ENCODE results near the gene PPP2R3A.

PPP2R3A gene

GRCh38 chr3:135964160-135964955 lies 1.2 kb upstream of the PPP2R3A start:
- no peak overlapping the region for H2BK5ac ChIP-seq (ENCODE audit: low read depth, low read length, poor library complexity, severe bottlenecking)
- no peak overlapping the region for H3K18ac ChIP-seq (ENCODE audit: low read depth in 1 of 2, low read length in 2 of 2)
- H2BK12ac ChIP-seq (ENCODE audit: low read length in 2 of 2): no peak overlapping the region
- H2AK5ac ChIP-seq (ENCODE audit: low read length, severe bottlenecking): no peak overlapping the region
- no peak overlapping the region for H4K91ac ChIP-seq (ENCODE audit: low read length)
- H3K9me3 ChIP-seq (ENCODE audit: control insufficient read depth, low read length): peaks cover 12% of the 10 kb centered on the region
- peaks cover 4% of the 10 kb centered on the region for H3K79me1 ChIP-seq (replicated peaks; ENCODE audit: low read length, poor library complexity, severe bottlenecking)
- no peak overlapping the region for H3K4ac ChIP-seq (ENCODE audit: low read depth in 1 of 2, low read length in 2 of 2)
- DNase-seq: no peak
- no peak overlapping the region for H2BK120ac ChIP-seq (ENCODE audit: low read depth, low read length)
- no peak overlapping the region for H2BK15ac ChIP-seq (ENCODE audit: low read depth, poor library complexity, severe bottlenecking)
- H3K4me3 ChIP-seq (ENCODE audit: insufficient read depth in 1 of 2, low read depth in 1 of 2, low read length in 2 of 2): no peak overlapping the region
- no peak overlapping the region for H3K9ac ChIP-seq (ENCODE audit: low read length)
- no peak overlapping the region for H3K23ac ChIP-seq (ENCODE audit: low read length in 2 of 2)
- WGBS: no CpG with 5 or more reads among the region's 1 CpG
- H4K8ac ChIP-seq (ENCODE audit: low read length): no peak overlapping the region
- no peak overlapping the region for H3K27ac ChIP-seq (ENCODE audit: low read length, poor library complexity, severe bottlenecking)
- no peak overlapping the region for H2AFZ ChIP-seq (ENCODE audit: low read depth, low read length)
- H3K14ac ChIP-seq (ENCODE audit: low read length in 2 of 2): no peak overlapping the region
- peaks cover 3% of the 10 kb centered on the region for H3K4me1 ChIP-seq (ENCODE audit: control insufficient read depth, insufficient read depth, low read depth, low read length)
- H3K4me2 ChIP-seq (ENCODE audit: low read length, poor library complexity, severe bottlenecking): no peak overlapping the region
- H3K36me3 ChIP-seq (ENCODE audit: control insufficient read depth in 1 of 2, insufficient read depth in 2 of 2, low read depth in 1 of 2, low read length in 2 of 2): no peaks in the 10 kb centered on the region
- H3K27me3 ChIP-seq (ENCODE audit: control insufficient read depth in 1 of 2, insufficient read depth in 1 of 2, low read length in 2 of 2): no peaks in the 10 kb centered on the region

- Histone ChIP-seq H4K8ac (ENCODE audit: low read length) (no peak overlapping the region), H3K14ac (ENCODE audit: low read length in 2 of 2) (no peak overlapping the region), H2BK15ac (ENCODE audit: low read depth, poor library complexity, severe bottlenecking) (no peak overlapping the region), H2AK5ac (ENCODE audit: low read length, severe bottlenecking) (no peak overlapping the region), H3K4ac (ENCODE audit: low read depth in 1 of 2, low read length in 2 of 2) (no peak overlapping the region), H4K91ac (ENCODE audit: low read length) (no peak overlapping the region), H3K23ac (ENCODE audit: low read length in 2 of 2) (no peak overlapping the region), H2AFZ (ENCODE audit: low read depth, low read length) (peak overlapping the region; percentile 69), H2BK12ac (ENCODE audit: low read length in 2 of 2) (no peak overlapping the region), H3K79me1 (replicated peaks; ENCODE audit: low read length, poor library complexity, severe bottlenecking) (peaks cover 8% of the 10 kb centered on the region), H2BK120ac (ENCODE audit: low read depth, low read length) (no peak overlapping the region), H3K9me3 (ENCODE audit: control insufficient read depth, low read length) (peaks cover 5% of the 10 kb centered on the region), H3K4me1 (ENCODE audit: control insufficient read depth, insufficient read depth, low read depth, low read length) (peaks cover 3% of the 10 kb centered on the region), H3K4me2 (ENCODE audit: low read length, poor library complexity, severe bottlenecking) (peak overlapping the region; percentile 73), H3K4me3 (ENCODE audit: insufficient read depth in 1 of 2, low read depth in 1 of 2, low read length in 2 of 2) (peak overlapping the region; percentile 49 to 79), H3K18ac (ENCODE audit: low read depth in 1 of 2, low read length in 2 of 2) (peak overlapping the region in 1 of 2 experiments; percentile 52), H3K27ac (ENCODE audit: low read length, poor library complexity, severe bottlenecking) (peak overlapping the region; percentile 37), H2BK5ac (ENCODE audit: low read depth, low read length, poor library complexity, severe bottlenecking) (peak overlapping the region; percentile 54), H3K9ac (ENCODE audit: low read length) (peak overlapping the region; percentile 67), H3K36me3 (ENCODE audit: control insufficient read depth in 1 of 2, insufficient read depth in 2 of 2, low read depth in 1 of 2, low read length in 2 of 2) (no peaks in the 10 kb centered on the region), H3K27me3 (ENCODE audit: control insufficient read depth in 1 of 2, insufficient read depth in 1 of 2, low read length in 2 of 2) (no peaks in the 10 kb centered on the region)
- 6% methylated on average over 16 of the region's 16 CpGs for WGBS
- DNase-seq: no peak
Measured at GRCh38 chr3:135965129-135965505, 411 bp upstream of the PPP2R3A start.

- peak; percentile 59 for DNase-seq
- Histone ChIP-seq H3K27me3 (ENCODE audit: control insufficient read depth in 1 of 2, insufficient read depth in 1 of 2, low read length in 2 of 2) (no peaks in the 10 kb centered on the region), H3K27ac (ENCODE audit: low read length, poor library complexity, severe bottlenecking) (peak overlapping the region; percentile 81), H3K4me3 (ENCODE audit: insufficient read depth in 1 of 2, low read depth in 1 of 2, low read length in 2 of 2) (peak overlapping the region; percentile 86 to 87), H3K18ac (ENCODE audit: low read depth in 1 of 2, low read length in 2 of 2) (peak overlapping the region; percentile 89 to 94), H2BK5ac (ENCODE audit: low read depth, low read length, poor library complexity, severe bottlenecking) (peak overlapping the region; percentile 71), H3K23ac (ENCODE audit: low read length in 2 of 2) (peak overlapping the region in 1 of 2 experiments; percentile 89), H3K9ac (ENCODE audit: low read length) (peak overlapping the region; percentile 92), H2BK15ac (ENCODE audit: low read depth, poor library complexity, severe bottlenecking) (peak overlapping the region; percentile 96), H4K91ac (ENCODE audit: low read length) (no peak overlapping the region), H3K79me1 (replicated peaks; ENCODE audit: low read length, poor library complexity, severe bottlenecking) (peaks cover 11% of the 10 kb centered on the region), H2AFZ (ENCODE audit: low read depth, low read length) (peak overlapping the region; percentile 94), H4K8ac (ENCODE audit: low read length) (peak overlapping the region; percentile 47), H2AK5ac (ENCODE audit: low read length, severe bottlenecking) (no peak overlapping the region), H3K4ac (ENCODE audit: low read depth in 1 of 2, low read length in 2 of 2) (peak overlapping the region in 1 of 2 experiments; percentile 47), H2BK120ac (ENCODE audit: low read depth, low read length) (no peak overlapping the region), H2BK12ac (ENCODE audit: low read length in 2 of 2) (no peak overlapping the region), H3K4me2 (ENCODE audit: low read length, poor library complexity, severe bottlenecking) (peak overlapping the region; percentile 84), H3K36me3 (ENCODE audit: control insufficient read depth in 1 of 2, insufficient read depth in 2 of 2, low read depth in 1 of 2, low read length in 2 of 2) (no peaks in the 10 kb centered on the region), H3K4me1 (ENCODE audit: control insufficient read depth, insufficient read depth, low read depth, low read length) (peaks cover 3% of the 10 kb centered on the region), H3K9me3 (ENCODE audit: control insufficient read depth, low read length) (no peaks in the 10 kb centered on the region), H3K14ac (ENCODE audit: low read length in 2 of 2) (peak overlapping the region; percentile 4 to 91)
- under 1% methylated on average over 32 of the region's 38 CpGs for WGBS
Measured at GRCh38 chr3:135966271-135966961, 888 bp downstream of the PPP2R3A start.

GRCh38 chr3:135966962-135967274 lies 1.4 kb downstream of the PPP2R3A start:
- no peak overlapping the region for H3K18ac ChIP-seq (ENCODE audit: low read depth in 1 of 2, low read length in 2 of 2)
- H2BK12ac ChIP-seq (ENCODE audit: low read length in 2 of 2): no peak overlapping the region
- no peak overlapping the region for H2BK15ac ChIP-seq (ENCODE audit: low read depth, poor library complexity, severe bottlenecking)
- peak overlapping the region in 1 of 2 experiments; percentile 86 for H3K4me3 ChIP-seq (ENCODE audit: insufficient read depth in 1 of 2, low read depth in 1 of 2, low read length in 2 of 2)
- H3K27me3 ChIP-seq (ENCODE audit: control insufficient read depth in 1 of 2, insufficient read depth in 1 of 2, low read length in 2 of 2): no peaks in the 10 kb centered on the region
- no peak for DNase-seq
- peak overlapping the region; percentile 84 for H3K4me2 ChIP-seq (ENCODE audit: low read length, poor library complexity, severe bottlenecking)
- peaks cover 11% of the 10 kb centered on the region for H3K79me1 ChIP-seq (replicated peaks; ENCODE audit: low read length, poor library complexity, severe bottlenecking)
- H3K4me1 ChIP-seq (ENCODE audit: control insufficient read depth, insufficient read depth, low read depth, low read length): peaks cover 3% of the 10 kb centered on the region
- H3K4ac ChIP-seq (ENCODE audit: low read depth in 1 of 2, low read length in 2 of 2): no peak overlapping the region
- no peak overlapping the region for H4K8ac ChIP-seq (ENCODE audit: low read length)
- H3K23ac ChIP-seq (ENCODE audit: low read length in 2 of 2): no peak overlapping the region
- no peak overlapping the region for H2AFZ ChIP-seq (ENCODE audit: low read depth, low read length)
- no peak overlapping the region for H2BK120ac ChIP-seq (ENCODE audit: low read depth, low read length)
- no peaks in the 10 kb centered on the region for H3K9me3 ChIP-seq (ENCODE audit: control insufficient read depth, low read length)
- no peak overlapping the region for H4K91ac ChIP-seq (ENCODE audit: low read length)
- H3K27ac ChIP-seq (ENCODE audit: low read length, poor library complexity, severe bottlenecking): no peak overlapping the region
- H3K36me3 ChIP-seq (ENCODE audit: control insufficient read depth in 1 of 2, insufficient read depth in 2 of 2, low read depth in 1 of 2, low read length in 2 of 2): no peaks in the 10 kb centered on the region
- no peak overlapping the region for H3K14ac ChIP-seq (ENCODE audit: low read length in 2 of 2)
- no peak overlapping the region for H2BK5ac ChIP-seq (ENCODE audit: low read depth, low read length, poor library complexity, severe bottlenecking)
- H3K9ac ChIP-seq (ENCODE audit: low read length): peak overlapping the region; percentile 92
- WGBS: 50% methylated on average over 1 of the region's 2 CpGs
- H2AK5ac ChIP-seq (ENCODE audit: low read length, severe bottlenecking): no peak overlapping the region

Data from mesenchymal stem cell (in vitro differentiated cells and primary cell).